ENCODE data around the gene OAS2.

GRCh38 chr12:112936927-112937326 lies 41.4 kb upstream of the OAS2 start:
- TF ChIP-seq CTCF (IDR thresholded peaks at IDR 0.05; ENCODE audit: insufficient read depth, low read length, poor library complexity, severe bottlenecking) (no peak), EZH2phosphoT487 (conservative IDR thresholded peaks at IDR 0.05; ENCODE audit: low read length) (no peak)

Measured in SU-DHL-6 (cell line).